HG02763 (cell line): ENCODE results near the gene USH1G.
"Not testable (repeated sequence)": the region's sequence is repeated elsewhere in the genome, so short reads cannot be mapped to it uniquely, and the experiment has no call there.

Experiments
- ATAC-seq: cut with Tn5 transposase; IDR thresholded peaks from one replicate; pipeline ENCODE4 v1.9.1; 2021; ENCODE audit warnings: mild to moderate bottlenecking, moderate library complexity; ENCODE audit not compliant: unreplicated experiment

USH1G gene

GRCh38 chr17:74877592-74878548, 45.2 kb downstream of the USH1G start:
- ATAC-seq = no peak

GRCh38 chr17:74875977-74876593, 47.0 kb downstream of the USH1G start:
- no peak for ATAC-seq

- ATAC-seq = no peak
Observed at GRCh38 chr17:74875155-74875976, 47.7 kb downstream of the USH1G start.

- ATAC-seq = no peak
Observed at GRCh38 chr17:74874615-74875037, 48.4 kb downstream of the USH1G start.

GRCh38 chr17:74873874-74874614, 49.0 kb downstream of the USH1G start:
- ATAC-seq = no peak

- ATAC-seq = peak; percentile 94
Observed at GRCh38 chr17:74873037-74873873, 49.8 kb downstream of the USH1G start.

GRCh38 chr17:74872313-74873036, 50.6 kb downstream of the USH1G start, which contains the start of gene FDXR:
TSS of gene FDXR (minus strand) at chr17:74872994. CDS start at chr17:74872944, 50 bp downstream.
- peak; percentile 10 for ATAC-seq

- ATAC-seq = no peak
Observed at GRCh38 chr17:74871356-74872076, 51.5 kb downstream of the USH1G start.

- no peak for ATAC-seq
Observed at GRCh38 chr17:74870512-74870911, 52.5 kb downstream of the USH1G start.

GRCh38 chr17:74870028-74870427, 53.0 kb downstream of the USH1G start:
- ATAC-seq = not testable (repeated sequence)

GRCh38 chr17:74868908-74869255, 54.2 kb downstream of the USH1G start:
- no peak for ATAC-seq

GRCh38 chr17:74868251-74868907, 54.7 kb downstream of the USH1G start:
- ATAC-seq = no peak

- no peak for ATAC-seq
Observed at GRCh38 chr17:74866198-74866835, 56.7 kb downstream of the USH1G start.
